Limb (tissue), 2 donors: Measurements from ENCODE around the gene PTPRG.

Experiments used
- DNase-seq, 2 donors: peaks; one replicate each; pipeline ENCODE4 v3.0.0-alpha.2; 2016; ENCODE audit errors: extremely low spot score in 2 of 2

The PTPRG gene

DNA sequence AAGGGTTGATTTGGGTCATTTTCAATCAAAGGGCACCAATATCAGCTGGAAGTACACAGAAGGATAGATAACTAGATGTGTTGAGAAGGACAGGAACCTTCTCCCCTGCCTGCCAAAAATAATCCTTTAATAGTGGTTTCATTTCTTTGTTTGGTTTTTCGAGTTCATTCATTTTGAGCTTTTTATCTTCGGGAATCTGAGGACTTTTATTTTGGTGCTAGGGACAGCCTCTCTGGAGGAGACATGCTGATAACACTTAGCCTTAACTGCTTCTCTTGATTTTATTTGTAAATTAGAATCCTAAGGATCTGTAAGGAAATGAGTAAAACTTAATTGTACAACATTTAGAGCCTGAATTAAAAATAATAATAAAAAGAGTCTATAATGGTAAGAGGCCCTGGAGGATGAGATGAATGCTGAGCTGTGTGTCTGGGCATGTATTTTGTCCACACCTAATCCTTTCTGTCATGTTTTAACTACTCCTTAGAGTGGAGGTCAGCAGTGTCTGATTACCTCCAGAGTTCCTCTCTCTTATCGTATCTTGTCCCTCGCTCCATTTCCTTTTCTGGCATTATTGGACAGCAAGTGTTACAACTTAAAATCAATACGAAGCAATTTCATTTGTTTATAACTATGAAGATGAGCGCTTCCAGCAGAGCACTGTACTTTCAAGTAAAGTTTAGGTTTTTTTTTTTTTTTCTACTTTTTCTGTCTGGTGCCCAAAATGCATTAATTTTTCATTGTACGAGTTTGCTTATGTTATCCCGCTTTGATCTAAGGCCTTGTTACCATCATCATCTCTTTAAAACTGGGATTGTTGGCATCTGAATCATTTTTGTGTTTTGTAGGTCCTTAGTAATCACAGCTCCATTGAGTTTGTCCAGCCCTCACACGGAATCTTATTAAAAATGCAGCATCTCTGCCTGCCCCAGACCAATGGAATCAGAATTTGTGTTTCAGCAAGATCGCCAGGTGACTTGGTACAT lies 22.8 kb downstream of the PTPRG start:
- no peak for DNase-seq

- no peak for DNase-seq
Observed at GRCh38 chr3:61589856-61590255, 28.5 kb downstream of the PTPRG start.

DNA sequence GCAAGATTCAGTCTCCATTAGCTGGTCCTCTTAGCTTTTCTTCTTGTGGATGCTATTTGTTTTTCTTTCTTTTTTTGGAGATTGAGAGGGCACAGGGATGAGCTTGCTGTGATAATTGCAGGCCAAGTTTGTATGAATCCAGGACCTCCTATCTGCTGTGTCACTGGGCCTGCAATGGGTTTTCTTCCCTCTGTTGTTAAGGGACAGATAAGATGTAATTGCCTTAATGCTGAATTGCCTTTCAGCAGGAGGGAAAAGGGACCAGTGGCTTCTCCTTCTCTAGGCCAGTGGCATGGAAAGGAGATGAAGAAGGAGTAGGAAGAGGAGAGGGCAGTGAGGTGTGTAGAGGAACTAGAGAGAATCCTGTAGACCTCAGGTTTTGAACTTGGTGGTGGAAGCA lies 29.9 kb downstream of the PTPRG start:
- no peak for DNase-seq

DNA sequence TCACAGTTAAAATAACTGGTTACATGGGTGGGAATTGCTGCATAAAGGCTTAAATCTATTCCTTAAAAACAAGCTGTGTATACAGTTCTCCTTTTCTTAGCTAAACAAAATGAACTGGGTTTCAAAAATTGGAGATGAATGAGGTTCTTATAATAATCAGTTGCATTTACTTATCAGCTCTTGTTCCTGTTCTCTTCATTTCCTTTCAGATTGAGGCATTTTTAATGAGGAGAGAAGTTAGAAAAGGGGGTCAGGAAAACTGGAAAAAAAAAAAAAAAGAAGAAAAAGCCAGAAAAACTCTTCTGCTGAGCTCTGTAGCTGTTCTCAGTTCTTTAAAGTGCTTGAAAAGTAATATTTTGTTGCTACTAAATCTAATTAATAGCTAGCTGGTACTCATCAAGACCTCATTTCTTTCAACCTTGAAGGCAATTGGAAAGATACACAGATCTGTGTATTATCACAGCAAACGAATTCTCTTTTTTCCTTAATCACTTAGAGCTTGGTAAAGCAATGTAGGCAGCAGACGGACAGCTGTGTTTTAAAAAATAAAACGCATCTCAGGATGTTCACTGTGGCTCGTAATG lies 32.2 kb downstream of the PTPRG start:
- no peak for DNase-seq

DNA sequence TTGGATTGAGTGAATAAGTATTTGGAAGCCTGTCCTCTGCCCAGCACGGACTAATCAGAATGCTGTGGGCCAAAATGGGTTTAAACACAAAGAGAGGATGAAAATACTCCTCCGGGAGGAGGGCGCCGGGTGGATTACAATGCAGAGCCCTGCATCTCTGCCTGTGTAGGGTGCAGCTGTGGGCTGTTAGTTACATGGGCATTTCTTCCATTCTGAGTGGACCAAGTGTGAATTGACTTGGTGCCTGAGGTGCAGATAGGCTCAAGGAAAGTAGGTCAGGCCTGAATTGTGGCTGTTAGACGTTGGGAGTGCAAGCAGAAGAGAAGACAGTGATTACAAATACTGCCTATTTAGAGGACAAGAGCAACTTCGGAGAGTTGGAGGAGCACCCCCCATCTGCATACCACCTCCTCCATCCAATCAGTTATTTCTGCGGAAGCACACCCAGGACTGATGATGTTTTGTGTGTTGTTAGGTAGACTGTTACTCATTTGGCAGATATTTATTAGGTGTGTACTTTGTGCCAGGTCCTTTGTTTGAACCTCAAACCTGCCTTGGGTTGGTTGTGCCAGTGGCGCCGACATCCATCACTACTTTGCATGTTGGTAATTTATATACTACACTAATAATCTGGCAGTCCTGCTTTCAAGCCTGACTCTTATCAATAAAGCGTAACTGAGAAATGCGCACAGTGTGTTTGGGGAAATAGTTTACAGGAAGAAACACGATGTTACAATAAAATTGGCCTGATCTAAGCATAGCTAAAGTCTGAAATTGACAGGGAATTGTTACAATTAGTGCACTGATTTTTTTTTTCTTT lies 33.0 kb downstream of the PTPRG start:
- DNase-seq: no peak

GRCh38 chr3:61594964-61595285 lies 33.6 kb downstream of the PTPRG start:
- no peak for DNase-seq

- no peak for DNase-seq
Observed at GRCh38 chr3:61595288-61595687, 33.9 kb downstream of the PTPRG start.

DNA sequence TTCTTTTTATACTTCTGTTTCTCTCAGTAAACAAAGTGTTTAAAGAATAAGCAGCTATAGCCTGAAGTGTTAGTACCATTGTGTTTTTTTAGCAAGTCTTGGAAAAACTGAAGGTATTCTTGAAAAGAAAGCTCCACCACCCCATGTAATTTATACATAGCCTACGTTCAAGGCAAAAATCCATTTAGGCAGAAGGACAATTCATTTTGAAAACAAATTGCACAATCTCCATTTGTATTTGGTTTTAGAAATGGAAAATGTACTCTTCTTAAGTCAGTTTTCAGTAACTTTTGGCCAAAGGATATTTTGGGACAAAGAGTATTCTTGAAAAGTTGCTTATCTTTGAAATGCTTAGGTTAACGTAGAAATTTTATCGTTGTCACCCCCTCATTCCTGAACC lies 34.5 kb downstream of the PTPRG start:
- DNase-seq: no peak

DNA sequence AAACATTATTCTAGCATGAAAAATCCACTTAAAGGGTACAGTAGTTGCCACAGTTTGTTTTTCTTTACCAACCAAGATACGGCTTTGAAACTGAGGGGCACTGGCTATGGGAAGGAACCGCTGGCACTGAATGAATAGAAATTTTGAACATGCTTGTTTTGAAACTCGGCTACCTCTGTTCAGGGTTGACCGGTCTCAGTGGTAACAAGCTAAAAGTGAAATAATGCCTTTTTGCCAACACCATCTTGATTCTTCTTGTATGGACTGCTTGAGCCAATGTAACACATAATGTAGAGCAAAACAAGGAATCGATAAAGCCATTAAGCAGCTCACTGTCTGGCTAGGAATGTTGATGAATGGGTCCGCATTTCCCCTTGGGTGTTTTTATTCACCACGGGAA lies 36.5 kb downstream of the PTPRG start:
- no peak for DNase-seq

- no peak for DNase-seq
Observed at GRCh38 chr3:61600195-61600594, 38.8 kb downstream of the PTPRG start.

- DNase-seq: no peak
Observed at GRCh38 chr3:61601831-61602230, 40.5 kb downstream of the PTPRG start.

DNA sequence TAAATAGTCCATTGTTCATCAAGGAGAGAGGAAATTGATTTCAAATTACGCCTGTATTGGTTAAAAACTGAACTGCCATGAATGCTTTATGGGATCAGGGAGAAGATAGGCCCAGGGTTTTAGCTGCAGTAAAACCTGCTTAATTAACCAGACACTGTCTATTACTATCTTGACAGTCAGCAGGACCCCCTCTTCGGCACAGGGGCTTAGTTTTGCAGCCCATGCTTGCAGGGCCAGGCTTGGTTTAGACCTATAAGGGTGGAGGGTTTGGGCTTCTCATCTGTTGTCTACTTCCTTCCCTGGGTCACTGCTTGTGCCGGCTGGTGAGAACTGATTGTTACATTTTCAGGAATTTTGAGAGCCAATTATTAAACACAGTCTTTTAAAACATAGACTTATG lies 41.1 kb downstream of the PTPRG start:
- DNase-seq: no peak

GRCh38 chr3:61605589-61606175 lies 44.3 kb downstream of the PTPRG start:
- no peak for DNase-seq

- DNase-seq: no peak
Observed at GRCh38 chr3:61606196-61606595, 44.8 kb downstream of the PTPRG start.

DNA sequence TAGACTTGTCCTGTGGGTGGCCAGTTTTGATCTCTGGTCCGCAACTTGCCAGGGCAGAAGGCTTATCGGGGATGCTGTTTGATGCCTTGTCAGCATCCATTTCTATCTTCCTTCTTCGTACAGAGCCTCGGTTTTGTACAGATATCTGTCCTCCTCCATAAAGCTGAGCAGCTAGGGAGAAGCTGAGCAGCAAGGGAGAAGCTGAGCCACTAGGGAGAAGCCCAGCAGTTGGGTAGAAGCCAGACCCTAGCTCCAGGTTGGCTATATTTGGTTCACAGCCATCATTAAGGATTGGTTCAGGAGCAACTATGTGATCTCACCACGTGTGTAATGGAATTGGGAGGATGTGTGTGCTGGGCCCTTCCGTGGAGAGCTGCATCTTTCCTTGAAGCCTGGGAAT lies 46.7 kb downstream of the PTPRG start:
- no peak for DNase-seq

DNA sequence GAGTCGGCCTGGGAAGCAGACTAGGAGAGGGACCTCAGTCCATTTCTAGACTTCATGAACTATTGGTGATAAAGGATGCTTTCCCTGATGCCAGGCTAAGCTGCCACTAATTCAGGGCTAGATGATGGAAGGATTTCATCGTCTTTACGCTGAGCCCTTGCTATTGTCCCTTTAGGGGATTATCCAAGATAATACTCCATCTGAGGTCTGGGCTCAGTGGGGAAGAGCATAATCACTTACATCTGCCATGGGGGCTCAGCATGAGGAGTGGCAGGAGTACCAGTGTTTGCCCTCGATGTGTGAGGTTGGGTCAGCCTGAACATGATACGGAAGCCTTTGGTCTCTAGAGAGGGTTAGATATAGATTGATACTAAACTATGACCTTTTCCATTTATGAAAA lies 47.3 kb downstream of the PTPRG start:
- no peak for DNase-seq

DNA sequence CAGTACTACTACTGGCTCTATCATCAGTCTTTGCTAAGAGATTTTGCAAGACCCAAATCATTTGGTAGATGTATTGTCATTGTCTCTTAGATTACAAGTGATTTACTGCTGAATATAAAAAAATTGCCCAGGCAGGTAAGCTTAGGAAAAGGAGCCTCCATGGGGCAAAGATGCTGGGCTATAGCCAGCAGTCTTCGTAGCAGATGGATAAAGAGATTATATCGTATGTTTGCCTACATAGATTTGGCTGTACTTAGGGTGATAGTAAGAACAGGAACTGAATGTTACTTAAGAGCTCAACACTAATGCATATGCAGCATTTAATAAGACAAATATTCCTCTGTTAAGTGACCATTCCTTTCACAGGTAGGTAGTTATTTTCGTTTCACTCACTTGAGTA lies 48.9 kb downstream of the PTPRG start:
- no peak for DNase-seq

GRCh38 chr3:61612211-61613194 lies 51.1 kb downstream of the PTPRG start:
- DNase-seq: no peak

GRCh38 chr3:61613666-61614065 lies 52.3 kb downstream of the PTPRG start:
- DNase-seq: no peak

DNA sequence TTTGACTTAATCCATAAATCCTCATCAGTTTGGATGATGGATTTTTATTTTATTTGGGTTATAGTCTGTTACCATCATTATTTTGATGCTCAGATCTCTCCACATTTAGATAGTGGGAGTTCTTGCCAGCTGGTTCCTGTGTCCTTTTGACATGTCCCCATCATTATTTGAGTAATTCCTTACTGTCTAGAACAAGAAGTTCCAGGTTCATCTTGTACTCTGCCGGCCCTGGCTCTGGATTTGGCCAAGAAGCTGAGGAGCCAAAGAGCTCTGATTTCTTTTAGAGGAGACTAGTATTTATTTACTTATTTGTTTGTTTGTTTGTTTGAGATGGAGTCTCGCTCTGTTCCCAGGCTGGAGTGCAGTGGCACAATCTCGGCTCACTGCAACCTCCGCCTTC lies 54.3 kb downstream of the PTPRG start:
- no peak for DNase-seq

DNA sequence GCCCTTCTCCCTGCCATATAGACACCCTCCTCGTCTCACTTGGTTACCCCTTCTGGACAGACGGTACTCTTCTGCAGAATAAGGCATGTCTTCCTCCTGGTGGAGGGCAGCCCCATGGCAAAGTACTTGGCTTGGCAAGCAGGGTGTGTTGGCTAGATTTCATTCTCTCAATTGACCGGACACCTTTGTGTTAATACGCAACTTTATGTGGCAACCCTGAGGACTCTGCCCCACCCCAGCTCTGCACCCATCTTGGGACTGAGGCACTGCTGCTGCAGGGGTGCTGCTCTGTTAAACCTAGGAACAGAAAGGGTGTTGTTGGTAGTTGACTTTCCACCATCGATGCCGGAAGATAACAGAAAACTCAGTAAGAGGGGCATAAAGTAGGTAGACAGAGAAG lies 55.2 kb downstream of the PTPRG start:
- DNase-seq: no peak
